IMR-90 (cell line): Measurements from ENCODE around the gene UBE2O. TPM values are rescaled to one million over a fixed set of nuclear protein-coding genes. Genes with fewer than 3 reads are reported as not detected.

ENCODE experiments used
- ATAC-seq: fragments of 200-7000 bp; cut with Tn5 transposase; 2 replicates; pipeline ENCODE4 v1.9.1; 2020; ENCODE audit warnings: low read depth, mild to moderate bottlenecking, moderate library complexity
- BruUV-seq: library from RNA; stranded (reverse); fragments of 400-500 nt; replicated peaks from 2 replicates; lab custom pipeline; 2021; lab: Mats Ljungman, UMichigan
- CTCF ChIA-PET: fragments of 300-600 bp; formaldehyde crosslinking; extraction: SDS; loops from one replicate; lab custom pipeline; 2021; ENCODE audit warnings: antibody characterized with exemption; lab: Yijun Ruan, JAX
- POLR2A ChIA-PET: fragments of 300-600 bp; sonication (Branson Sonifier 250); formaldehyde crosslinking; loops from one replicate; lab custom pipeline; 2022; ENCODE audit warnings: antibody characterized with exemption; ENCODE audit not compliant: unreplicated experiment; lab: Charles Lee
- DNase-seq: peaks from one replicate; pipeline ENCODE4 v3.0.0; 2013
- H2AFZ ChIP-seq: replicated peaks from 2 replicates; pipeline ENCODE3; 2013; ENCODE audit warnings: low read length, mild to moderate bottlenecking; ENCODE audit not compliant: poor library complexity
- H2AK5ac ChIP-seq: 2 replicates; pipeline ENCODE4 v1.6.1; 2013; ENCODE audit warnings: low read depth, low read length, inconsistent platforms
- H2AK9ac ChIP-seq: replicated peaks from 2 replicates; pipeline ENCODE3; 2013; ENCODE audit warnings: mild to moderate bottlenecking, low read depth, low read length, moderate library complexity; ENCODE audit not compliant: poor library complexity
- H2BK120ac ChIP-seq: 2 replicates; pipeline ENCODE4 v1.6.1; 2013; ENCODE audit warnings: low read depth, low read length, inconsistent platforms
- H2BK15ac ChIP-seq: 3 replicates; pipeline ENCODE4 v1.6.1; 2013; ENCODE audit warnings: low read depth, low read length, inconsistent platforms
- H2BK20ac ChIP-seq: 2 replicates; pipeline ENCODE4 v1.6.1; 2013; ENCODE audit warnings: low read depth, mild to moderate bottlenecking, inconsistent platforms, low read length, moderate library complexity
- H2BK5ac ChIP-seq: 2 replicates; pipeline ENCODE4 v1.6.1; 2013; ENCODE audit warnings: mild to moderate bottlenecking, low read depth, low read length, inconsistent platforms; ENCODE audit not compliant: poor library complexity, severe bottlenecking
- H3K14ac ChIP-seq: replicated peaks from 2 replicates; pipeline ENCODE4 v1.6.1; 2013; ENCODE audit warnings: low read depth, low read length, inconsistent platforms
- H3K18ac ChIP-seq: 2 replicates; pipeline ENCODE4 v1.6.1; 2013; ENCODE audit warnings: low read depth, low read length, control low read depth
- H3K23ac ChIP-seq: 2 replicates; pipeline ENCODE4 v1.6.1; 2013; ENCODE audit warnings: low read depth, low read length, inconsistent platforms
- H3K27ac ChIP-seq: 2 replicates; pipeline ENCODE4 v1.5.1; 2013; ENCODE audit warnings: mild to moderate bottlenecking, control low read depth, low read length; ENCODE audit not compliant: insufficient read depth
- H3K27me3 ChIP-seq: 2 replicates; pipeline ENCODE4 v1.6.1; 2013; ENCODE audit warnings: low read length; ENCODE audit not compliant: control insufficient read depth, insufficient read depth
- H3K36me3 ChIP-seq: 2 replicates; pipeline ENCODE4 v1.6.1; 2013; ENCODE audit warnings: low read length, mixed read lengths; ENCODE audit not compliant: control insufficient read depth, insufficient read depth
- H3K4ac ChIP-seq: 2 replicates; pipeline ENCODE4 v1.6.1; 2013; ENCODE audit warnings: low read depth, low read length, inconsistent platforms
- H3K4me1 ChIP-seq: 2 replicates; pipeline ENCODE4 v1.6.1; 2013; ENCODE audit warnings: low read length, mixed read lengths; ENCODE audit not compliant: control insufficient read depth, insufficient read depth
- H3K4me2 ChIP-seq: 2 replicates; pipeline ENCODE4 v1.6.1; 2013; ENCODE audit warnings: low read depth, mild to moderate bottlenecking, control low read depth, low read length, moderate library complexity
- H3K4me3 ChIP-seq: 2 replicates; pipeline ENCODE4 v1.5.1; 2013; ENCODE audit warnings: low read depth, mild to moderate bottlenecking, control low read depth, low read length, moderate library complexity; ENCODE audit not compliant: insufficient read depth
- H3K56ac ChIP-seq: 2 replicates; pipeline ENCODE4 v1.6.1; 2013; ENCODE audit warnings: low read length, inconsistent platforms; ENCODE audit not compliant: insufficient read depth; ENCODE audit errors: extremely low read depth
- H3K79me1 ChIP-seq, 2 experiments: 2 replicates each; pipeline ENCODE4 v1.6.1; 2013; ENCODE audit warnings: low read length in 2 of 2, inconsistent platforms in 1 of 2, low read depth in 1 of 2
- H3K9ac ChIP-seq: 2 replicates; pipeline ENCODE4 v1.6.1; 2013; ENCODE audit warnings: low read depth, low read length, control low read depth
- H3K9me1 ChIP-seq: 2 replicates; pipeline ENCODE4 v1.6.1; 2013; ENCODE audit warnings: low read length, inconsistent platforms; ENCODE audit not compliant: insufficient read depth
- H3K9me3 ChIP-seq: 2 replicates; pipeline ENCODE4 v1.6.1; 2013; ENCODE audit warnings: low read length; ENCODE audit not compliant: control insufficient read depth, insufficient read depth
- H4K20me1 ChIP-seq: 2 replicates; pipeline ENCODE4 v1.6.1; 2013; ENCODE audit warnings: low read length, inconsistent platforms; ENCODE audit not compliant: insufficient read depth
- H4K5ac ChIP-seq: 2 replicates; pipeline ENCODE4 v1.6.1; 2013; ENCODE audit warnings: mild to moderate bottlenecking, low read depth, low read length, control low read depth
- H4K8ac ChIP-seq, 2 experiments: 2 replicates each; pipeline ENCODE4 v1.6.1; 2013; ENCODE audit warnings: low read depth in 2 of 2, low read length in 2 of 2, control low read depth in 1 of 2, inconsistent platforms in 1 of 2
- H4K91ac ChIP-seq: 2 replicates; pipeline ENCODE4 v1.6.1; 2013; ENCODE audit warnings: low read depth, low read length, inconsistent platforms; ENCODE audit not compliant: insufficient read depth
- BHLHE40 ChIP-seq: fragments of 150-350 bp; IDR thresholded peaks from 2 replicates; pipeline ENCODE4 v1.6.1; 2016; ENCODE audit warnings: mild to moderate bottlenecking, low read depth, low read length
- CEBPB ChIP-seq: IDR thresholded peaks from 2 replicates; pipeline ENCODE4 v1.6.1; 2012; ENCODE audit warnings: low read depth, low read length, improper control_type of control experiment
- CHD1 ChIP-seq: IDR thresholded peaks from 2 replicates; pipeline ENCODE4 v1.6.1; 2012; ENCODE audit warnings: low read depth, low read length, improper control_type of control experiment
- CTCF ChIP-seq: conservative IDR thresholded peaks from 2 replicates; pipeline ENCODE4 v1.5.1; 2012; ENCODE audit warnings: mild to moderate bottlenecking, low read depth, low read length, improper control_type of control experiment
- ELK1 ChIP-seq: fragments of 150-350 bp; IDR thresholded peaks from 2 replicates; pipeline ENCODE4 v1.6.1; 2016; ENCODE audit warnings: low read depth, mild to moderate bottlenecking, low read length, moderate library complexity, borderline replicate concordance
- FOS ChIP-seq: fragments of 150-350 bp; IDR thresholded peaks from 2 replicates; pipeline ENCODE4 v1.6.1; 2016; ENCODE audit warnings: low read depth, low read length
- MAFK ChIP-seq: IDR thresholded peaks from 2 replicates; pipeline ENCODE4 v1.6.1; 2012; ENCODE audit warnings: low read depth, low read length, improper control_type of control experiment
- MAZ ChIP-seq: IDR thresholded peaks from 2 replicates; pipeline ENCODE4 v1.6.1; 2012; ENCODE audit warnings: low read depth, mild to moderate bottlenecking, low read length, improper control_type of control experiment, moderate library complexity, borderline replicate concordance
- MXI1 ChIP-seq: IDR thresholded peaks from 2 replicates; pipeline ENCODE4 v1.6.1; 2012; ENCODE audit warnings: low read depth, mild to moderate bottlenecking, low read length, moderate library complexity, borderline replicate concordance
- NFE2L2 ChIP-seq: fragments of 150-350 bp; IDR thresholded peaks from 2 replicates; pipeline ENCODE4 v1.6.1; 2016; ENCODE audit warnings: low read depth, mild to moderate bottlenecking, low read length
- POLR2A ChIP-seq: IDR thresholded peaks from 2 replicates; pipeline ENCODE4 v1.6.1; 2012; ENCODE audit warnings: mild to moderate bottlenecking, low read depth, low read length
- RAD21 ChIP-seq: IDR thresholded peaks from 2 replicates; pipeline ENCODE4 v1.6.1; 2012; ENCODE audit warnings: low read length, improper control_type of control experiment
- RCOR1 ChIP-seq: IDR thresholded peaks from 2 replicates; pipeline ENCODE4 v1.6.1; 2012; ENCODE audit warnings: mild to moderate bottlenecking, low read length, improper control_type of control experiment; ENCODE audit not compliant: insufficient replicate concordance
- RFX5 ChIP-seq: IDR thresholded peaks from 2 replicates; pipeline ENCODE4 v1.8.0; 2012; ENCODE audit warnings: low read depth, mild to moderate bottlenecking, low read length, moderate library complexity
- SMC3 ChIP-seq: fragments of 150-350 bp; IDR thresholded peaks from 2 replicates; pipeline ENCODE4 v1.6.1; 2016; ENCODE audit warnings: low read depth, mild to moderate bottlenecking, antibody characterized with exemption, low read length, moderate library complexity
- WGBS, 2 experiments: methylation state at CpG; one replicate each; pipeline versions ENCODE4 v1.1.5 to v1.1.7; 2013; ENCODE audit warnings: missing lambda C conversion rate in 2 of 2; ENCODE audit not compliant: insufficient read length in 1 of 2; ENCODE audit errors: extremely low coverage in 2 of 2; 5-methylcytosine and 5-hydroxymethylcytosine counted together
- dilution Hi-C: fragments of 300-500 bp; cut with HindIII; formaldehyde crosslinking; loops from one replicate; pipeline ENCODE4 v1.14.3; 2018; ENCODE audit warnings: low sequenced_read_pairs; ENCODE audit not compliant: unreplicated experiment
- in situ Hi-C: fragments of 300-500 bp; cut with MboI; formaldehyde crosslinking; loops from 3 replicates; pipeline ENCODE4 v1.14.3; 2019; ENCODE audit warnings: low sequenced_read_pairs, inconsistent platforms, mixed read lengths
- intact Hi-C: fragments of 100-400 bp; cut with micrococcal nuclease; formaldehyde crosslinking; loops from 2 replicates; pipeline ENCODE4 v1.10.0; 2022
- polyA plus RNA-seq, 3 experiments: library from polyadenylated mRNA; depleted of rRNA; stranded (reverse); fragments of >200 nt; gene quantifications; 2 replicates each; pipeline ENCODE4 v1.2.3, GENCODE V29; 2012; ENCODE audit warnings: low replicate concordance in 1 of 3
- total RNA-seq: library from RNA; depleted of rRNA; stranded (reverse); fragments of >200 nt; gene quantifications from 2 replicates; pipeline ENCODE4 v1.2.3, GENCODE V29; 2012

Gene UBE2O
- total and polyA plus RNA-seq, 2 of the 4 experiments (the other 2 are of a cell fraction): 17.6 TPM

GRCh38 chr17:76492989-76493501 lies 40.1 kb upstream of the UBE2O start:
- Histone ChIP-seq H2BK15ac (0 out of 3 replicates have a peak overlapping the region, but pooled peaks have one; percentile 61), H3K4me2 (peak overlapping the region; percentile 26), H3K9ac (peak overlapping the region; percentile 62), H2BK20ac (peak overlapping the region; percentile 20; the same call in 1 of the 2 replicates), H2AFZ (peak overlapping the region; percentile 87), H3K27ac (peak overlapping the region; percentile 70), H4K20me1 (no peaks in the 10 kb centered on the region), H4K8ac (peak overlapping the region; percentile 74 to 93; a peak in 3 of 4 replicates), H2AK9ac (peak overlapping the region; percentile 90), H3K14ac (peak overlapping the region; percentile 91), H3K9me3 (no peaks in the 10 kb centered on the region), H3K4ac (peak overlapping the region; percentile 75), H3K36me3 (no peaks in the 10 kb centered on the region), H2BK5ac (peak overlapping the region; percentile 78), H4K5ac (peak overlapping the region; percentile 70), H3K27me3 (no peaks in the 10 kb centered on the region), H3K4me3 (no peak overlapping the region), H3K23ac (peak overlapping the region; percentile 74; the same call in 1 of the 2 replicates), H3K9me1 (peaks cover 7% of the 10 kb centered on the region), H3K18ac (peak overlapping the region; percentile 35), H3K56ac (no peak overlapping the region), H2BK120ac (peak overlapping the region; percentile 79; the same call in 1 of the 2 replicates), H3K79me1 (peaks cover 0 to 14% of the 10 kb centered on the region in 2 experiments; a peak in 3 of 4 replicates), H3K4me1 (peaks cover 22% of the 10 kb centered on the region), H4K91ac (peak overlapping the region; percentile 86), H2AK5ac (peak overlapping the region; percentile 87)
- ChIA-PET CTCF (interaction anchor here (0.6 to 1.0 kb wide), 2 partner anchors 30 to 123 kb away, joined by 3 to 5 read pairs; no protein-coding TSS in a partner anchor), POLR2A (no interaction called here)
- dilution Hi-C loops (no loop called here), intact Hi-C loops (no loop called here), in situ Hi-C loops (no loop called here)
- ATAC-seq (peak; percentile 81), DNase-seq (peak; percentile 93)
- no TSS peak for BruUV-seq
- WGBS, 2 experiments: no CpG with 5 or more reads among the region's 15 CpGs
- TF ChIP-seq CTCF: no peak
- TF ChIP-seq MAZ: peak; percentile 65
- no peak for TF ChIP-seq NFE2L2
- no peak for TF ChIP-seq RCOR1
- no peak for TF ChIP-seq SMC3
- peak; percentile 62; the same call in 1 of the 2 replicates for TF ChIP-seq CEBPB
- no peak for TF ChIP-seq RFX5
- TF ChIP-seq POLR2A: no peak
- no peak for TF ChIP-seq RAD21
- peak; percentile 52; the same call in 1 of the 2 replicates for TF ChIP-seq MAFK
- no peak for TF ChIP-seq CHD1
- TF ChIP-seq FOS: peak; percentile 62
- TF ChIP-seq ELK1: no peak
- no peak for TF ChIP-seq MXI1
- peak; percentile 18; the same call in 1 of the 2 replicates for TF ChIP-seq BHLHE40
